Smooth muscle cell (in vitro differentiated cells): ENCODE results near the gene MADD. TPM values are rescaled to one million over a fixed set of nuclear protein-coding genes. Genes with fewer than 3 reads are reported as not detected.

Experiments
- DNase-seq: peaks from one replicate; lab custom pipeline; 2025; ENCODE audit not compliant: unreplicated experiment; lab: John Stamatoyannopoulos, UW
- H2AFZ ChIP-seq: fragments of 200-600 bp; sonication (generic); 2 replicates; pipeline ENCODE4 v1.6.0; 2016; ENCODE audit warnings: antibody characterized with exemption, low read depth, mild to moderate bottlenecking
- H3F3A ChIP-seq: fragments of 200-600 bp; sonication (generic); 2 replicates; pipeline ENCODE4 v1.6.0; 2017; ENCODE audit warnings: antibody characterized with exemption, low read depth
- H3K27ac ChIP-seq: fragments of 200-600 bp; sonication (generic); 2 replicates; pipeline ENCODE4 v1.5.1; 2016; ENCODE audit warnings: low read depth, mild to moderate bottlenecking
- H3K27me3 ChIP-seq: fragments of 200-600 bp; sonication (generic); 2 replicates; pipeline ENCODE4 v1.6.1; 2016; ENCODE audit warnings: low read depth, mild to moderate bottlenecking
- H3K36me3 ChIP-seq: fragments of 200-600 bp; sonication (generic); 2 replicates; pipeline ENCODE4 v1.5.1; 2016; ENCODE audit warnings: low read depth
- H3K4me1 ChIP-seq: fragments of 200-600 bp; sonication (generic); 2 replicates; pipeline ENCODE4 v1.5.1; 2016; ENCODE audit warnings: low read depth
- H3K4me2 ChIP-seq: fragments of 200-600 bp; sonication (generic); 2 replicates; pipeline ENCODE4 v1.6.0; 2016; ENCODE audit warnings: mild to moderate bottlenecking
- H3K4me3 ChIP-seq: fragments of 200-600 bp; sonication (generic); 2 replicates; pipeline ENCODE4 v1.5.1; 2016; ENCODE audit warnings: mild to moderate bottlenecking
- H3K79me2 ChIP-seq: fragments of 200-600 bp; sonication (generic); 2 replicates; pipeline ENCODE4 v1.6.0; 2016; ENCODE audit warnings: low read depth, mild to moderate bottlenecking
- H3K9ac ChIP-seq: fragments of 200-600 bp; sonication (generic); 2 replicates; pipeline ENCODE4 v1.6.0; 2016; ENCODE audit warnings: low read depth
- H3K9me3 ChIP-seq: fragments of 200-600 bp; sonication (generic); replicated peaks from 2 replicates; pipeline ENCODE4 v1.5.1; 2016; ENCODE audit warnings: low read depth
- H4K20me1 ChIP-seq: fragments of 200-600 bp; sonication (generic); 2 replicates; pipeline ENCODE4 v1.6.0; 2016; ENCODE audit warnings: low read depth
- whole genome bisulfite sequencing: methylation state at CpG from one replicate; pipeline ENCODE4 v1.1.7; 2016; ENCODE audit warnings: low lambda C conversion rate; 5-methylcytosine and 5-hydroxymethylcytosine counted together
- polyA plus RNA-seq: library from polyadenylated mRNA; unstranded; fragments of >200 nt; fragmentation: Nextera tagmentation; extraction: Ambion mirVana; gene quantifications from 2 replicates; pipeline ENCODE4 v1.2.1, GENCODE V29; 2016
- total RNA-seq: library from RNA; depleted of rRNA; stranded (reverse); fragments of >200 nt; gene quantifications from 2 replicates; pipeline ENCODE4 v1.2.3, GENCODE V29; 2014
- TF ChIP-seq, protein P1 (sequence below): fragments of 200-600 bp; sonication (generic); IDR thresholded peaks from 2 replicates; pipeline ENCODE4 v1.5.1; 2017; ENCODE audit warnings: borderline replicate concordance, mild to moderate bottlenecking, antibody characterized with exemption; ENCODE audit not compliant: insufficient read depth, poor library complexity, severe bottlenecking

MADD gene
- total and polyA plus RNA-seq, 2 experiments from 2014 or later = 13.1 to 24.2 TPM

DNA sequence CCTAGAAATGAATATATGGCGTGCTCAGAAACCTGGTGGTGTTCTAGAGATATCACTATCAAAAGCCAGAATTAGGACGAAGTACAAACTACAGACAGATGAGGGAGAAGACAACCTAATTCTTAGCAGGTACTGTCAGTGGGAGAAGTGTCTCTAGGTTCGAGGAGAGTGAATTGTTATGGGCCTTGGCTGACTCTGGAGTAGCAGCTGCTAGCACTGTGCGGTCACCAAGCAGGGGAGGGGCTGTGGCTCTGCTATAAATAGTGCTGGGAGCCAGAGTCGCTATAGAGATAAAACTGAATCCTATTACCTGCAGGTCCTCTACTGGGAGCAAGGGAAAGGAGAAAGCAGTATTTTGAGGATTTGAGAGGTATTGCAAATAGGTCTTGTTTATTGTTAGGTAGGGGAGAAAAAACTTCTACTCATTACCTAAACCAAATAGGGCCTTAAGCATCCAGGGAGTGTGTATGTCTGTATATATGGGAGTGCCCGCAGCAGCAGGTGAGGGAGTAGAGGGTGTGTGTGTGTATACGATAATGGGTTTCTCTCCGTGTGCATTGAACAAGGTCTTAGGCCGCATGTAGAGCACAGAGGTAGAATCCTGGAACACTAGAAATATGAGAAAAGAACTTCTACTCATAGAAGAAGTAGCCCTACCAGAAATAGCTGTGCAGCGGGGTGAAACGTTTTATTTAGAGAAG is 2.2 kb downstream of the MADD start:
- Histone ChIP-seq H3K36me3 (peaks cover 10% of the 10 kb centered on the region), H3F3A (peaks cover 18% of the 10 kb centered on the region), H3K4me2 (no peak overlapping the region), H3K4me1 (peaks cover 27% of the 10 kb centered on the region), H4K20me1 (peaks cover 66% of the 10 kb centered on the region), H3K27ac (no peak overlapping the region), H2AFZ (no peak overlapping the region), H3K27me3 (no peaks in the 10 kb centered on the region), H3K9ac (no peak overlapping the region), H3K9me3 (no peaks in the 10 kb centered on the region), H3K4me3 (no peak overlapping the region), H3K79me2 (peaks cover 51% of the 10 kb centered on the region)
- no peak for DNase-seq
- TF ChIP-seq, protein P1, sequence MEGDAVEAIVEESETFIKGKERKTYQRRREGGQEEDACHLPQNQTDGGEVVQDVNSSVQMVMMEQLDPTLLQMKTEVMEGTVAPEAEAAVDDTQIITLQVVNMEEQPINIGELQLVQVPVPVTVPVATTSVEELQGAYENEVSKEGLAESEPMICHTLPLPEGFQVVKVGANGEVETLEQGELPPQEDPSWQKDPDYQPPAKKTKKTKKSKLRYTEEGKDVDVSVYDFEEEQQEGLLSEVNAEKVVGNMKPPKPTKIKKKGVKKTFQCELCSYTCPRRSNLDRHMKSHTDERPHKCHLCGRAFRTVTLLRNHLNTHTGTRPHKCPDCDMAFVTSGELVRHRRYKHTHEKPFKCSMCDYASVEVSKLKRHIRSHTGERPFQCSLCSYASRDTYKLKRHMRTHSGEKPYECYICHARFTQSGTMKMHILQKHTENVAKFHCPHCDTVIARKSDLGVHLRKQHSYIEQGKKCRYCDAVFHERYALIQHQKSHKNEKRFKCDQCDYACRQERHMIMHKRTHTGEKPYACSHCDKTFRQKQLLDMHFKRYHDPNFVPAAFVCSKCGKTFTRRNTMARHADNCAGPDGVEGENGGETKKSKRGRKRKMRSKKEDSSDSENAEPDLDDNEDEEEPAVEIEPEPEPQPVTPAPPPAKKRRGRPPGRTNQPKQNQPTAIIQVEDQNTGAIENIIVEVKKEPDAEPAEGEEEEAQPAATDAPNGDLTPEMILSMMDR = no peak
- 81% methylated on average over 11 of the region's 11 CpGs for WGBS

DNA sequence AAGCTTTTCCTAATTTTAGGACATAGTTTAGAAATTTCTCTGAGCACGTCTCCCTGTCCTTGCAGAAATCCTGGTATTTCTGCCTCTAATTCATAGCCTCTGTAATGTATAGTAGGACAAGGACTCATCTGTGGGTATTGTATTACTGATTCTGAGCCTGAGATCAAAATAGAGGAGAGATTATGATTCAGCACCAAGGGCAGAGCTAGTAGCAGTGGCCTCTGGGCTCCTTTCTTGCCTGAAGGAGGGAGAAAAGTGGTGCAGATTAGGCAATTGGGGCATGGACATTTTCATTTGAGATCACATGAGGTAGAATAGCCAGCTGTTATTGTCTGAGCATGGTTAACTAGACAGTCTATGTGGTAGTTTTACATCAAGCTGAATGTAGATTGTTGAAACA is 2.8 kb downstream of the MADD start:
- 0% methylated on average over 1 of the region's 1 CpG for whole genome bisulfite sequencing

DNA sequence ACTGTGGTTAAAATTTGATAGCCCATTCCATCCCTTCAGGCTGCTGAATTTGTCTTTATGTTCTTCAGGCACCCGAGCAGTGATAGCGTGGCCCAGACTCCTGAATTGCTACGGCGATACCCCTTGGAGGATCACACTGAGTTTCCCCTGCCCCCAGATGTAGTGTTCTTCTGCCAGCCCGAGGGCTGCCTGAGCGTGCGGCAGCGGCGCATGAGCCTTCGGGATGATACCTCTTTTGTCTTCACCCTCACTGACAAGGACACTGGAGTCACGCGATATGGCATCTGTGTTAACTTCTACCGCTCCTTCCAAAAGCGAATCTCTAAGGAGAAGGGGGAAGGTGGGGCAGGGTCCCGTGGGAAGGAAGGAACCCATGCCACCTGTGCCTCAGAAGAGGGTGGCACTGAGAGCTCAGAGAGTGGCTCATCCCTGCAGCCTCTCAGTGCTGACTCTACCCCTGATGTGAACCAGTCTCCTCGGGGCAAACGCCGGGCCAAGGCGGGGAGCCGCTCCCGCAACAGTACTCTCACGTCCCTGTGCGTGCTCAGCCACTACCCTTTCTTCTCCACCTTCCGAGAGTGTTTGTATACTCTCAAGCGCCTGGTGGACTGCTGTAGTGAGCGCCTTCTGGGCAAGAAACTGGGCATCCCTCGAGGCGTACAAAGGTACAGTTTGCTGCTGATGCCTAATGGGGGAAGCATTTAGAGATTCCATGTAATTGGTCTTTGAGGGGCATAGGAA is 4.7 kb downstream of the MADD start:
- Histone ChIP-seq H3F3A (peaks cover 7% of the 10 kb centered on the region), H4K20me1 (peaks cover 66% of the 10 kb centered on the region), H3K36me3 (peaks cover 10% of the 10 kb centered on the region), H3K4me2 (no peak overlapping the region), H3K27ac (no peak overlapping the region), H3K4me1 (peaks cover 17% of the 10 kb centered on the region), H2AFZ (no peak overlapping the region), H3K9ac (no peak overlapping the region), H3K27me3 (no peaks in the 10 kb centered on the region), H3K9me3 (no peaks in the 10 kb centered on the region), H3K79me2 (peaks cover 51% of the 10 kb centered on the region), H3K4me3 (no peak overlapping the region)
- 98% methylated on average over 28 of the region's 28 CpGs for WGBS
- no peak for DNase-seq
- TF ChIP-seq, protein P1 = no peak

More for the DNA sequence above, 2.8 kb downstream of the MADD start:
- peaks cover 51% of the 10 kb centered on the region for H3K79me2 ChIP-seq
- peaks cover 18% of the 10 kb centered on the region for H3F3A ChIP-seq
- no peak overlapping the region for H2AFZ ChIP-seq
- no peaks in the 10 kb centered on the region for H3K27me3 ChIP-seq
- no peaks in the 10 kb centered on the region for H3K9me3 ChIP-seq
- no peak for DNase-seq
- peaks cover 66% of the 10 kb centered on the region for H4K20me1 ChIP-seq
- H3K4me2 ChIP-seq = no peak overlapping the region
- H3K36me3 ChIP-seq = peaks cover 10% of the 10 kb centered on the region
- H3K4me1 ChIP-seq = peaks cover 27% of the 10 kb centered on the region
- H3K9ac ChIP-seq = no peak overlapping the region
- no peak overlapping the region for H3K4me3 ChIP-seq
- H3K27ac ChIP-seq = no peak overlapping the region
- TF ChIP-seq, protein P1 = no peak
